NCI-H510A (cell line): ENCODE measurements around the gene KRT17.
"Not testable (repeated sequence)": the region's sequence is repeated elsewhere in the genome, so short reads cannot be mapped to it uniquely, and the experiment has no call there.

ENCODE experiments used
- DNase-seq: peaks from one replicate; lab custom pipeline; 2025; lab: John Stamatoyannopoulos, UW

KRT17 gene

DNA sequence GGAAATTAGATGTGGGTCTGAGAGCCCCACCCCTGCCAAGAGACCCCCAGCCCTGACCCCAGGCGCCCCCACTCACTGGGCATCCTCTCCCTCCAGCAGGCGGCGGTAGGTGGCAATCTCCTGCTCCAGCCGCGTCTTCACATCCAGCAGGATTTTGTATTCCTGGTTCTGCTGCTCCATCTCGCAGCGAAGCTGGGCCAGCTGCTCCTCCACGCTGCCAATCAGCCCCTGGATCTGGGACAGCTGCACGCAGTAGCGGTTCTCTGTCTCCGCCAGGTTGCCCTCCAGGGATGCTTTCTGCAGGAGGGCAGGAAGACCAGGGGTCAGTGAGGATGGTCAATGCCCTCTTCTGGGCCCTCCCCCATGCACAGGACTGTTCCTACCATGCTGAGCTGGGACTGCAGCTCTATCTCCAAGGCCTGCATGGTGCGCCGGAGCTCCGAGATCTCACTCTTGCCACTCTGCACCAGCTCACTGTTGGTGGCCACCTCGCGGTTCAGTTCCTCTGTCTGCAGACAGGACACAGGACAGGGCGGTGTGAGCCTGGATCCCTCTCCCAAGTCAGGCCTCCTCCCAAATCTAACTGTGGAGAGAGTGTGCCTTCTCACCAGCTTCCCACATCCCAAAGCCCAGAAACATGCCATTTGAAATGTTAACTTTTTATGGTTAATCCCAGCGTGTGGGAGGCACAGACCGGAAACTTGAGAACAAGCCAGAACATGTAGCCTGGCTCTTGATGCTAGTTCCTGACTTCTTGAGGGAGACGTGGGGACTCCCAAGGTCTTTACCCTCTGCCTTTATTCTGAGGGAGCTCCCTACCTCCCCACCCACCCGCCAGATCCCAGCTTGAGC lies 3.6 kb downstream of the KRT17 start:
- DNase-seq: no peak

DNA sequence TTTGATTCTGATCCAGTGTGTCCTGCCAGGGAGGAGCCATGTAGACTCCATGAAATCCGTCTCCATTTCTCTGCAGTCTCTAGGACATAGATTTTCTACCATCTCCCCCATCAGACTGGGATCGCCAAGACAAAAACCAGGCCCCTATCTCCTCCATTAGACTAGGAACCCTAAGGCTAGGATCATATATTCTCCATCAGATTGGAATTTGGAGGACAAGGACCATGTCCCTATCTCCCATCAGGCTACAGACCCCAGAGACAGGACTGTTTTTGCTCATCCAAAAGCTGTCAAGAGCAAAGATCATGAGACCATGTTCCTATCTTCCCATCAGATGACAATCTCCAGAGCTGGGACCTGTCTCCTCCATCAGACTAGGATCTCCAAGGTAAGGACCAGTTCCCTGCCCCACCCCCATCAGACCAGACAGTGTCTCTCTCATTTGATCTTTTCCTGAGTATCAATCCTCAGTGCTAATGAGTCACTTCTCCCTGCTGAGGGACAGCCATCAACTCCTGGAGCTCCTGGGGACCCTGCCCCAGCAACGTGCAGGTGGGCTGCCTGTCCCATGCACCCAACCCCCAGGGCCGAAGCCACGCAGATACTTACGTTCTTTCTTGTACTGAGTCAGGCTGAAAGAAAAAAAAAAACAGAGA lies 4.3 kb downstream of the KRT17 start:
- not testable (repeated sequence) for DNase-seq

DNA sequence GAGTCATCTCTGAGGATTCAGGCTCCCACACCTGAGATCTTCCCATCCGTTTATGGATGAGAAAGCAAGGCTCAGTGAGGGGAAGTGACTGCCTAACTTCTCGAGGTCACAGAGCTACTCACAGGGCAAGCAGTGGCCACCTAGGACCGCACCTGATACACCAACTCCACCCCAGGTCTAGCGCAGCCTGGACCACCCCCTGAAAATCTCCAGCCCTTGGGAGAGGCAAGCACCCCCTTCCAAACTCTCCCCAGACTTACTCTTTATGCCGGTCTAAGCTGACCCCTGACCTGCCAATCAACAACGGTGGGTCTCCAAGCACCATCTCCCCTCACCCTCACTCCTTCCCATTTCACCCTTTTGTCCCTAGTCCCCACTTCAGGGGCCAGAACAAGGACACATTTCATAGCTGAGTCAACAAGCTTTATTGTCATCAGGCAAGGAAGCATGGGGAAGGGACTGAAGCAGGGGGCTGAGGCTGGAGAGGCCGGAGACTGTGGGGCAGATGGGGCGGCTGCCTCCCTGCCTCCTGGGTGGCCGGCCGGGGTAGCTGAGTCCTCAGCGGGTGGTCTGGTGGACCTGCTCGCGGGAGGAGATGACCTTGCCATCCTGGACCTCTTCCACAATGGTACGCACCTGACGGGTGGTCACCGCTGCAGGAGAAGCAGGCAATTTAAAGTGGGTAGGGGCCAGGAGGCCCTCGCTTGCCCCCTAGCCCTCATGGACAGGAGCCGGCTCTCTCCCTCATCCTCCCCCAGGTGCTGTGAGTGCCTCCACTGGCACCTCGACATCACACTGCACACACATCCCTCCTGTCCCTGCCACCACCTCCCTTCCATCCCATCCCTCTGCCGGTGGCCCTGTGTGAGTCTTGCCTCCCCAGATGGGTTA lies 5.1 kb downstream of the KRT17 start:
- no peak for DNase-seq

DNA sequence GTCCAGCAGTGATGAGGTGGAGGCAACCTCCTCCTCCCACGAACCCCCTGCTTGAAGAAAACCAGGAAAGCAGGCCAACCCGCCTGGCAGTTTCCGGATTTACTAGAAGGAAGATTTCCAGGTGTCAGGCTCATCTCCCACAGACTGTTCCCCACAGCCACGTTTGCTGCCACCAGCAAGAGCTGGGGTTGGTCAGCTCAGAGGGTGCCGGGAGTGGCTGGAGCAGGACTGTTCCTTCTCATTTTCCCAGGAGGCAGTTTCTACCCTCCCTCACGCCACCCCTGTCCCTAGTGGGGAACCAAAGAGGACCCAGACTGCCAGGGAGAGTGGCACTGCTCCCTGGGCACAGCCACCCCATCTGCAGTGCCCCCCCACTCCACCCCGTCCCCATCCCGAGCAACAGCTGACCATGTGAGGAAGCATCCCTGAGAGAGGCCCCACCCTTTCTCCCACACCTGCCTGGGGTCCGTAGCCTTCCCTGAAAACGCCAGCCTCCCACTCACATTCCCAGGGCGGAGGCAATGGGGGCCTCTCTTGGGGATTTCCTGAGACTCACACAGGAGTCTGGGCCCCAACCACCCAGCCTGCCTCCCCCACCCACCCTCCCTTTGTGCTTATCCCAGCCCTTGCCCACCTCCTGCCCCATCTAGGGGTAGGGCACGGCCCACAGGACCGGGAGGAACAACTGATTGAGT lies 5.9 kb downstream of the KRT17 start:
- no peak for DNase-seq

DNA sequence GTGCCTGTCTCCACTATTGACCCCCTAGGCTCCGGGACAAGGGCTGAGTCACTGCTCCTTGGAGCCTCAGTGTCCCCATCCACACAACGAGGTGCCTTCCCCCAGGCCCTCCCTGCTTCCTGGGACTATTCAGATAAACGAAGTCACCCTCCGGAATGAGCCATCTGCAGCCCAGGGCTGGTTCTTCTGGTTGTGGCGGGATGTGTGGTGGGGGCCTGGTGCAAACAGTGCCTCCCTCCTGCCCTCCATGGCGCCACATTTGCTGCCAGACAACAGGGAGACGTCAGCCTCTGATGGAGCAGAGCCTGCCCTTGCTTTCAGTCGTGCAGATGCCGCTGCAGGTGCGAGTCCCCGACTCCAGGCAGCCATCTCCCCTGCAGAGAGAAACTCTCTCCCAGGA lies 6.7 kb downstream of the KRT17 start:
- no peak for DNase-seq

DNA sequence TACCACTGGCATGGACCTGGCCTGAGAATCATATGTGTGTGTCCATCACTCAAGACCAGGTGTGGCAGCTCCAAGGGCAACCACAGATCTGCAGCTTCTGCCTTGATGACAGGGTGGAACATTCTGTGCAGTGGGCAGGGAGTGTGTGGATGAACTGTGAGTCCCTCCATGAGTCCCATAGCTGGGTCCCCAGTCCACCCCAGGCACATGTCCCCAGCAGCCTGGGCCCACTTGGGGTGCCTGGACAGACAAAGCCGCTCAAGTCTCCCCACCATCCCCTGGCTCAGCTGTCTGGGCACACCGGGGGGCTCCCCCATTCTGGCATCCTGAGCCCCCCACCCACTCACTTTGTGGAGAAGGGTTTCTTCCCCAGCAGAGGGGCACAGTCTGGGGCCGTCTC lies 7.2 kb downstream of the KRT17 start:
- no peak for DNase-seq

DNA sequence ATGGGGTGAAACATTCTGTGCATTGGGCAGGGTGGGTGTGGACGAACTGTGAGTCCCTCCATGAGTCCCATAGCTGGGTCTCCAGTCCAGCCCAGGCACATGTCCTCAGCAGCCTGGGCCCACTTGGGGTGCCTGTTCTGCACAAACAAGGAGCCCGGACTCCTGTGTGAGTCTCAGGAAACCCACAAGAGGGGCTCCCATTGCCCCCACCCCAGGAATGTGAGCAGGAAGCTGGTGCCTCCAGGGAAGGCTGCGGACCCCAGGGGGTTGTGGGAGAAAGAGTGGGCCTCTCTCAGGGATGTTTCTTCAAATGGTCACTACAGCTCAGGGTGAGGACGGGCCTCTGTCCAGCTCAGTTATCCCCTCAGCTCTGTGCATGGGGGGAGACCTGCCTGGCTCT lies 7.9 kb downstream of the KRT17 start:
- DNase-seq: not testable (repeated sequence)

DNA sequence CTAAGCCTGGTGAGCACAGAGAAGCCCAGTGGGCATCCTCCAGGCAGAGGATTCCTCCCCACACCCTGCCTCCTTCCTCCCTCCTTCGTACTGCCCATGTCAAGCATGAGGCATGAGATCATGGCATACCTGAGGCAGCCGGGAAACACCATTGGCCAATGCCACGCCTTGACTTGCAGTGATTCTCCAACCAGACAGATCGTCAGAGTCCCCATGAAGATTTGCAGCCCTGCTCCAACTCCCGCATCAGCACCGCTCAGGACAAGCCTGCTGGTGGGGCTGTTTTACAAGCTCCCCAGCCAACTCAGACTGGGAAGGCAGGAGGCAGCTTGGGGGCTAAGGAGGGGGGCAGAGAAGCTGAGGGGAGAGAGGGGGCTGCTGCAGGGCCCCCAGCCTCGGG lies 8.9 kb downstream of the KRT17 start:
- DNase-seq: peak; percentile 52

DNA sequence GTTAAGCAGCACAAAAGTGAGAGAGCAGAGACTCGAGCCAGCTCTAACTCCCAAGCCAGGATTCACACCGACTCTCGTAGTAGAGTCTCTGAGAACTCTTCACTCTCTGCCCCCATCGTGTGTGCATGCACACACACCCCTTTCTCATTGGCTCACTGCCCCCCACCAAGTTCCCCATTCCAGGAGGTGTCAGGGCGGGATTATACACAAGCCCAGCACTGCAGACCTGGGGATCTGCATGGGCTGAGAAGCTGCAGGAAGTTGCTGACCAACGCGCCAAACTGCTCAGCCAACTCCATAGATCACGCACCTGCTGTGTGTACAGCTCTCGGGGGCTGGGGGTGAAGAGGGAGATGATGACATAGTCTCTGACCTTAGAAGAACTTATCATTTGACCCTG lies 9.6 kb downstream of the KRT17 start:
- not testable (repeated sequence) for DNase-seq

DNA sequence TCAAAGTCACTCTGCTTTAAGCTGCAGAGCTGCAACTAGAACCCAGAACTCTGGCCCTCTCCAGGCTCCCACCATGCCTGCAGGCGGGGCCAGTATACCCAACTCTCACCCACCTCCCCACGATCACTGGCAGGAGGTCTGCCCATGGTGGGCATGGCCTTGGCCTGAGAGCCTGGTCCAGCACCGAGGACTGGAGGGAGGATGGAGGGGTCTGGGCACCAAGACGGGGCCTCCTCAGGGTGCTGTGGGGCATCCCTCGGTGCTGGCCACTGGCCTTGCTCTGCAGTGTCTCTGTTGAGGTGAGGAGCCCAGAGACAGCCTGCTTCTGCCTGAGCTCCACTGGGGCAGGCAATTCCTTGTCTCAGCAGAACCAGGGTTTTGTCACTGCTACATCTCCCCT lies 10.3 kb downstream of the KRT17 start:
- no peak for DNase-seq

DNA sequence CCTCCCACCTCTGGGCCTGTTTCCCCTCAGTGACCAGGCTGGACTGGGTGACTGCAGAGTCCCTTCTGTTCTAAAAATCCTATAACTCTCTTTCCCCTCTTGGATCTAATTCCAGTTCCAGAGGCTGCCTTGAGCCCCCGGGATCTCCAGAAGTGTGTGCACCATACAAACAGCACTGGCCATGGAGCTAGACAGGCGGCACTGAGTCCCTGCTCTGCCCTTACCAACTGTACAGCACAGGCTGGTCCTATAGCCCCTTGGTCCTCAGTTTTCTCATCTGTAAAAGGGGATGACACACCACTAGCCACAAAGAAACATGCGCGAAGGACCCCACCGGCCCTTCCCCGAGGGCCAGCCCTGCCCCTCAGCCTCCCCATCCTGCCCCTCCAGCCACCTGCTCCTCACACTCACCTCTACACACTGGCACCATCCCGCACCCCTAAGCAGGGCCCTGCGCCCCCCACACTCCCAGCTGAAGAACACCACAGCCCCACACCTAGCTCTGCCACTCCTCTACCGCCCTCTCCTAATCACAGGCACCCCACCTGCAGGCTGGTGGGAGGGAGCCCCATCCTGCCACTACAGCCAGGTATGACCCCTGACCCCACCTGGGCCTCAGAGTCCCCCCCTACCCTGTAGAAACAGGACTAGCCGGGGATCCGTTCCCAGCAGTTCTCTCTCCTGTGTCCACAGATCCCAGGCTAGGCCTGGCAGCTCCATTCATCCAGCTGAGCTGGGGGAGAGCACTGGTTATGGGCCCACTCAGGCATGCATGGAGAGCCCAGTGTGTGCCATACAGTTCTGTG lies 10.9 kb downstream of the KRT17 start:
- no peak for DNase-seq

DNA sequence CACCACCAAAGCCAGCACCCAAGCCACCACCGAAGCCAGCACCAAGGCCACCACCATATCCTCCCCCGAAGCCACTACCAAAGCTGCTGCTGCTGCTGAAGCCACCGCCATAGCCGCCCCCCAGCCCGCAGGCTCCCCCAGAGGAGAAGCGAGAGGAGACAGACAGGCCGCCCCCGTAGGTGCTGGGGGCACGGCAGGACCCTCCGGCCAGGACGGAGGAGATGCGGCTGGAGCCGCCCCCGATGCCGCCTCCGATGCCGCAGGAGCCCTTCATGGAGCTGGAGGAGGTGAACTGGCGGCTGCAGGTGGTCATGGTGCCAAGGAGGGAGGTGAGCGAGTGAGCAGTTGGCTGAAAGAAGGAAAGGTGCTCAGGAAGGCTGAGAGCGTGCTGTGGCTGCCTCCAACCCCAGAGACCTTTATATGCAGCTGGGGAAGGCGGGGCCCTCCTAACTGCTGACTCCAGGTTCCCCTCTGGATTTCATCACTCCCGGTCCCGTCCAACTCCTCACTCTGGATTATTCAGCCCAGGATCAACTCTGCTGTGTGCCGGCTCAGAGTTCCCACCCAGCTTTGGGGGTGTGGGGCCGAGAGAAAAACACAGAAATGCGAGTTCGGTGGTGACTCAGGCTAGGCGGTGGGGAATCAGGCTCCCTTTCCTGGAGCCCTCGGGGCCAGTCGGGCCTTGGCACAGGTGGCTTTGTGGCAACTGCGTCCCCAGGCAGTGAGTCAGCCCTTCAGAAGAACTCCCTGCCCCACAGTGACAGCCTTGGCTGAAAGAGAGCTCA lies 11.8 kb downstream of the KRT17 start, which contains the start of gene KRT16:
Gene KRT16 (minus strand): TSS at position 392 of the 785 bp plus-strand sequence. CDS start 79 bp downstream, at position 313.
- DNase-seq: not testable (repeated sequence)

DNA sequence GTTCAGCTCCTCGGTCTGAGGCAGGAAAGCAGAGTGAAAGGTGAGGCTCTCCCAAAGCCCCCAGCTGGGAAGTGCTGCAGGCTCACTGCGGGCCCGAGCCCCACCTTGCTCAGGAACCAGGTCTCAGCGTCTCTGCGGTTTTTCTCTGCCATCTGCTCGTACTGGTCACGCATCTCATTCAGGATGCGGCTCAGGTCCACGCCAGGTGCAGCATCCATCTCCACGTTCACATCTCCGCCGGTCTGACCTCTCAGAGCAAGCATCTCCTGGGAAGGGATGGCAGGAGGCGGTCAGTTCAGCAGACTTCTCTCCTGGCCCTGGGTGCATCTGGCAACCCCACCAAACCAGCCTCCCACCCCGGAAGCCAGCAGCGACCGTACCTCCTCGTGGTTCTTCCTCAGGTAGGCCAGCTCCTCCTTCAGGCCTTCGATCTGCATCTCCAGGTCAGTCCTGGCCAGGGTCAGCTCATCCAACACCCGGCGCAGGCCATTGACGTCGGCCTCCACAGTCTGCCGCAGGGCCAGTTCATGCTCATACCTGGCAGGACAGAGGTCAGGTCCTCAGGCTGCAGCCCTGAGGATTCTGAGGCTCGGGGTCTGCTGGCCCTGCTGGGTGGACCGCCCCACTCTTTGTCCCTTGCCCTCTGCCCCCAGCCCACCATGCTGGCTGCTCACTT lies 13.3 kb downstream of the KRT17 start:
- no peak for DNase-seq

DNA sequence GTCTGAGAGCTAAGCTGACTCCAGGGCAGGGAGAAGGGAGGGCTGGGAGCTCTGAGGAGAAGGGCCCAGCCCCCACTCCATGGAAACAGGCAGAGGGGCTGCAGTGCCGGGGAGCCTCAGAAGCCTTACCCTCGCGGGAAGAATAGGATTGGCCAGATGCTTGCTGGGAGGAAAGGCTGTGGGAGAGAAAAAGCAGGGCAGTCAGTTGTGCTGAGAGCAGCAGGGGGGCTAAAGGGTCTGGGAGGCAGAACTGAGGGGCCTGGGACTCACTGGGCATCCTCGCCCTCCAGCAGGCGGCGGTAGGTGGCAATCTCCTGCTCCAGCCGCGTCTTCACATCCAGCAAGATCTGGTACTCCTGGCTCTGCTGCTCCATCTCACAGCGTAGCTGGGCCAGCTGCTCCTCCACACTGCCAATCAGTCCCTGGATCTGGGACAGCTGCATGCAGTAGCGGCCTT lies 14.3 kb downstream of the KRT17 start:
- DNase-seq: not testable (repeated sequence)

DNA sequence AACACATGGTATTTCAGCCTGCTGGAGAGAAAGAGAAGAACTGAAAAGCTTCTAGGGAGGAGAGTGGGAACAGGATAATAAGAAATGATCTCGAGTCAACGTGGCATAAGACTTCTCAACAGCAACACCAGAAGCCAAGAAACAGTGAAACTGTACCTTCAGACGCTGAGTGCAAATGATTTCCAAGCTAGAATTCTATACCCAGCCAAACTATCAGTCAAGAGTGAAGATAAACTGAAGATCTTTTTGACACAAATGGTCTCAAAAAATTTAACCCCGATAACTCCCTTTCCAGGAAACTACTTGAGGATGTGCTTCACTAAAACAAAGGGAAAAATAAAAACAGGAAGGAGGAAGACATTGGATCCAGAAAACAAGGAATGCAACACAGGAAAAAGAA lies 17.4 kb downstream of the KRT17 start:
- not testable (repeated sequence) for DNase-seq

DNA sequence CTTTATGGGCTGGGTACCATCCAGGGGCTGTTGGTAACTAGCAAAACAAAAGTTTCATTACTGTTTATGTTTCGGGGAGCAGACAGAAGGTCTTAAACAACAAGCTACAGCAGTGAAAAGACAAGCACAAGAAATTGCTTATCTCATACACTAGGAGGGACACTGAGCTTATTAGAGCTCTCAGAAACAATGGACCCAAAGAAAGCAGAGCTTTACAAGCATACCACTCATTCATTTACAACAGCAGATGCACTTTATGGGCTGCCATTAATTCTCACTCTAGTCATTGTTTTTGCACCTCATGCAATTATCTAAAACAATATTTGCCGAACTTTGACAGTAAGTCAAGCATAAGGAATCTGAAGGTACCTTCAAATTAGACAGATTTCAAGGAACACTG lies 21.9 kb downstream of the KRT17 start:
- no peak for DNase-seq

DNA sequence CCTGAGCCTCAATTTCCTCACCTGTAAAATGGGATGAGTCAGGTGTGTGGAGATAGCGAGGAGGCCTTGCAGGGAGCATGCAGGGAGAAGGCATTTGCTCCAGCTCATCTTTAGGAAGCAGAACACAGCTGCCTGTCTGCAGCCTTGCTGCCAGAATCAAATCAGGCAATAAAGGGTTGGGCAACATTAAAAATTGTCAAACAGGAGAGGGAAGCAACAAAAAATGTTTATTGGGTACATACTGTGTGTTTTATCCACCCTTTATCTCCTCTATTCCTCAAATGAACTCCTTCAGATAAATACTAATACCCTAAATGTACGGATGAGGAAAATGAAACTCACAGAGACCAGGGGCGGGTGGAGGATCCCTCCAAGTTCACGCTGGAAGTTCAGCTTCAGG lies 24.1 kb downstream of the KRT17 start:
- no peak for DNase-seq

DNA sequence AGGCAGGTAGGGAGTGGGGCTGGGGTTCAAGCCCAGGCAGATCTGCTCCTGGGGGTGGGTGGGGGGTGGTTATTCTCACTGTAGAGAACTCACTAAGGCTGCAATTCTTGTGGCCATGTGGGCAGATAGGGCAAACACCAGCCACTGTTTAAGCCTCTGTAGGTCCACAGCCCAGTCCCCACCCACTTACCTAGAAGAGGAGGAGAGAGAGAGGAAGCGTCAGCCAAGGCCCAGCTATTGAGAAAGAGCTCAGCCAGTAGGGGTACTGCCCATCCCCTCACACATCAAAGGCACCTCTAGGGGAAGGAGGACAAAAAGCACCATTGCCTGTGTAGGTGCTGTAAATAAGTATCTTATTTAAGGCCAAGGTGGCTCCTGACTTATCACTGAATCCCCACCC lies 24.7 kb downstream of the KRT17 start:
- DNase-seq: no peak

DNA sequence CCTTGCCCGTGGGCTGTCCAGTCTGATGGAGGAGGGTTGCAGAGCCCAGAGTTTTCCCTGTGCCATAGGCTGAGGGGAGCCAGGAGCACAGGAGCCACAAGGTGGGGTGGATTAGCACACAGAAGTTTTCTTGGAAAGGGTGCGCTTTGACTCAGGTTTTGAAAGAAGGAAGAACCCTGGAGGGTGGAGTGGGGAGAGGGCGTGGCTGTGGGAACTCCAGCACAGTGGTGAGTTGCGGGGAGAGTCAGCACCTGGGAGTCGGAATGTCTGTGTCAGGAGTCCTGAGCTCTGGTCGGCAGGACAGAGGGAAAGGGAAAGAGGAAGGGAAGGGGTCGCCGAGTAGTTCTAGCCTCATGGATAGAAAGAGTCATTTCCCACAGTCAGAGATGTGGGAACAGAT lies 28.8 kb downstream of the KRT17 start:
- DNase-seq: no peak
